ENCODE results near the gene BSPRY.
"Not testable (repeated sequence)": the region's sequence is repeated elsewhere in the genome, so short reads cannot be mapped to it uniquely, and the experiment has no call there.

The BSPRY gene

DNA sequence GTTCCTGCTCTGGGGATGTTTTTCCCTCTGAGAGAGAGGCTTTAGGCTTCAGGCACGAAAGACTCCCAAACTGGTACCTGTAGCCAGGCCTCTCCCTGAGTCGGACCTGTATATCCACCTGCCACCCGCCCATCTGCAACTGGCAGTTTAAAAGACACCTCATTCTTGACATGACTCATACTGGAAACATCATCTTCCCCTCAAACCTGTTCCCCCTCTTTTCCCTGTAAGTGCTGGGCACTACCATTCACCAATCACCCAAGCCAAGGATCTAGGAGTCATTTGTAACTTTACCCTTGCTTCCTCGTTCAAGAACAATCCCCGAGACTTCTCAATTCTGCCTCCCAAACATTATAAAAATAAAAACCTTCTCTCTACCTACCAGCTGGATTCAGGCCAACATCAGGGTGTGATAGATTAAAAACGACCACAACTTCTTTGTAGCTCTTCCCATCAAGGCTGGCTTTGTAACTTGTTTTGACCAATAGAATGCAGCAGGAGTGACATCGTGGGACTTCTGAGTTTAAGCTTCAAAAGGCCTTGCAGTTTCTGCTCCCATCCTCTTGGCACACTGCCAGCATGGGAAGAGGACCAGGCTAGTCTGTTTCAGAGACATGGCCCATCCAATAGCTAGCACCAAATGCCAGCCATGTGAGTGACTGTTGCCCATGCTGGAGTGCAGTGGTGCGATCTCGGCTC, 7.5 kb upstream of the BSPRY start:
- DNase-seq (ENCODE audit: low read depth in 2 of 2), result no peak

DNA sequence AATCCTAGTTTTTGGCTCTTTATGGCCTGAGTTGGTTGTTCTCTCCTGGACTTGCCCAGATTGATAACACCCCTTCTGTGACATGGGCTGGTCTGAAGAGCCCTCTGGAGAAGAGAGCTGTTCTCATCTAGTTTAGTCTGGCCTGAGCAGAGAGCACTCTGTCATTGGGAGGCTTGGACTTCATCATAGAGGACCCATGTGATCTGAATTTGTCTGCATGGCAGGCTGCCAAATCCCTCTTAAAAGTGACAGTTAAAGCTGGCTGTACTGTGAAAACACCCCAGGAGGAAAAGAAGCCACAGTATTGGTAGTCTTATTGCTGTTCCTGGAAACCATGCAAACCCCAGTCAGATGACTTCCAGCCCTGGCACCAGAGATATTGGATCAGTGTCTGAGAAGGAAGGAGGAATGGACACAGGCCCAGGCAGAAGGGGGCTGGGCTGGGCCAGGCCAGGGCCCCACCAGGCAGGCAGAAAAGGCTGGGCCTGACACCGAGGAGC, 5.6 kb upstream of the BSPRY start:
- no peak for DNase-seq (ENCODE audit: low read depth in 2 of 2)

DNA sequence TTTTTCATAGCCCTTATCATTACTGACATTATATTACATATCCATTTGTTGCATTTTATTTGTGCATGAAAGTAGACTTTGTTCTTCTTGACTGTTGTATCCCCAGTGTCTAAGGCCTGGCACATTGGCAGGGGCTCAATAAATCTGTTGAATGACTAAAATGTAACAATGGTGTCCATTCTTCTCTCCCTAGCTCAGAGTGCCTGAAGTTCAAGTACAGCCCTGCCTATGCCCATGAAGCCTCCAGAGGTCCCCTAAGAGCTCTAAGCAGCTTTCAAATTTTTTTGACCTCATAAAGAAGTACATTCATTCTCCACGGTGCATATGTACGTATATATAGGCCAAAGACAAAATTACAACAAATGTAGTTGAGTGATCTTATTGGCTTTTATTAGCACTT, 4.2 kb upstream of the BSPRY start:
- DNase-seq (ENCODE audit: low read depth in 2 of 2), result no peak

DNA sequence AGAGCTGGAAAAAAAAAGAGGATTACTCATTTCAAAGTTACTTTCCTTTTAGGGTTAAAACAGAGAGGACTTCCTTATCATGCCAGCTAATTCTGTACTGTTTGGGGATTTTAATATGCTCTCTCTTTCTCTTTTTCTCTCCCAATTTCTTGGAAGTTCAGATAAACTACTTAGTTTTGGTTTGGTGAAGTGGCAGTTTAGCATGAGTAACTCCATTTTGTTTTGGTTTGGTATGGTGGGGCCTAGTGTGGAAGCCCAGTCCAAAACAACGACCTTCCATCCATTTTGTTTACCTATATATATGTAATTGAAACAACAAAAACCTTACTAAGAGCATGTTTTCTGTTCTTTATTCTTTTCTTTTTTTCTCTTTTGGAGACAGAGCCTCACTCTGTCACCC, 3.7 kb upstream of the BSPRY start:
- no peak for DNase-seq (ENCODE audit: low read depth in 2 of 2)

DNA sequence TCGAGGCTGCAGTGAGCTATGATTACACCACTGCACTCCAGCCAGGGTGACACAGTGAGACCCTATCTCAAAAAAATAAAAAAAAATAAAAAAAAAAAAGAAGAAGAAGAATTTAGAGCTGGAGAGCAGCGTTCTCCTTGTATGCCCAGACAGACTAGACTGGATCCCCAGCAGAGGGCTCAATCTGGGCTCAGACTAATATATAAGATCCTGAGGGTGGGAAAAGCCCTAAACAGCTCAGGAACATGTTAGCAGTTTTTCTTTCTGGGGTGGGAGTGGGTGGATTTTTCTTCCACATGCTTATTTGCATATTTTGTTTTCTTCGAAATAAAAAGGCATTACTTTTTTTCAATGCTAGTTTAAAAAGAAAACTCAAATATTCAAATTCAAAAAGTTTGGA, 904 bp upstream of the BSPRY start:
- no peak for DNase-seq (ENCODE audit: low read depth in 2 of 2)

DNA sequence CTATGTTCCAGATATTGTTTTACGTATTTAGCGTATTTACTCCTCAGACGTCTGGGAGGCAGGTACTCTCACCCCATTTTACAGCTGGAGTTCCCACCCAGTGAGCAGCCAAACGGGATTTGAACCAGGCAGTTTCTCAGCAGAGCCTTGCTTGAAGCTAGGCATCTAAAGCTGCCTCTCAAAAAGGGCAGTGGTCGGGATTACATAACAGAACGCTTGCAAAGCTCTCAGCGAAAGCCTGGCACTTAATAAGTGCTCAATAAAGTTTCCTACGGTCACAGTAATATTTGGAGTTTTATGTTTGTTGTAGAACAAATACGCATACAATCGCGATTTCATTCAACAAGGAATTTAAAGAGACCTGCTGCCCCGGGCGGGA, 286 bp upstream of the BSPRY start:
- no peak for DNase-seq (ENCODE audit: low read depth in 2 of 2)

DNA sequence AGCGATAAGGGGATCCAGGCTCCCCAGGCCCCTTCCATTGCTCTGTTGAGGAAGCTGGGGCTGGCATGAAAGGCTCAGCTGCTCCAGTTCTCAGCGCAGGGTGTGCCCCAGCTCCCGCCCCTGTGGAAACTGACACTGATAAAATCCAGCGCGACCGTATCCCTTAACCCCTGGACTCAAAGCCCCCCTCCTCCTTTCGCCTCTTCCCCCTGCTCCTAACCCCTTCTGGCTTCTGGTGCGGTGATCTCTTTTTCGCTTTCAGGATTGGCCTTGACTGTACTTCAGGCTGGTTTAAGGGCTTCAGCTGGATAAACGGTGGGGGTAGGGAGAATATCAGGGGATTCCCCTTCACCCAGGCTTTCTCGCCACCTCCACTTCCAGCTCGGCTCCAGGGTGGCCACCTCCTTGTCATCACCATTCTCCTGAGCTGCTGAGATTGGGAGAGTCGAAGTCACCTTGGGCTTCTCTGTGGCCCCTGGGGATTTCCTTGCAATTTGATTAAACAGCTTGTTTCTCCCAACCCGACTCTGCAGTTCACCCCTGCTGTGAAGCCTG, 843 bp downstream of the BSPRY start:
- DNase-seq (ENCODE audit: low read depth in 2 of 2), result no peak

DNA sequence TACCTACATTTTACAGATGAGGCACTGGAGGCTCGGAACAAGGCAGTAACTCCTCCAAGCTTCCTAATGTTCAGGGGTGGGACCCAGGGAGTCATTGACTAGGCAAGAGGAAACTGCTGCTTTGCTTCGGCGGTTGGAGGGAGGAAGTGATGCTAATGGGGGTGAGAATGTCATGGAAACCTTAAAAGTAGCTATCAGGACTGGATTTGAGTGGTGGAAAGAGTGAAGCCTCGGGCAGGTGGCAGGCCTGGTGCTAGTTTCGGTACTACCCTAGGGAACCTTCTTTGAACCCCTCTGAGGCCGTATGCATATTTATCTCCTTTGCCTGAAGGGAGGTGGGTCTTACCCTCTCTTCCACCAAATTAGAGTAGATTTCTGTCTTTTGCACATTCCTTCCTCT, 1.6 kb downstream of the BSPRY start:
- DNase-seq (ENCODE audit: low read depth in 2 of 2), result peak in 1 of 2 donors; percentile 34

DNA sequence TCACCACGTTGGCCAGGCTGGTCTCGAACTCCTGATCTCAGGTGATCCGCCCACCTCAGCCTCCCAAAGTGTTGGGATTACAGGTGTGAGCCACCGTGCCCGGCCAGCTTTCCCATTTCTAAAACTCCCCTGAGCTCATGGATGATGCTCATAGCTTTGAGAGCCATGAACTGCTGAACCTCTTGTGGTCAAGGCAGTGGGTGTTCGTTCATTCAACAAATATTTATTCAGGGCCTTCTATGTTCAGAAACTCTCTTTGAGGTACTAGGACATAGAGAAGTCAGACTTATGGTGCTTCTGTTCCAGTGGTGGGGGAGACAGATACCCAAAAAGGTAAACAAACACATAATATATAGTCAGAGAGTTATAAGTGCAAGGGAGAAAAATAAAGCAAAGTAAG, 2.7 kb downstream of the BSPRY start:
- DNase-seq (ENCODE audit: low read depth in 2 of 2), result no peak

DNA sequence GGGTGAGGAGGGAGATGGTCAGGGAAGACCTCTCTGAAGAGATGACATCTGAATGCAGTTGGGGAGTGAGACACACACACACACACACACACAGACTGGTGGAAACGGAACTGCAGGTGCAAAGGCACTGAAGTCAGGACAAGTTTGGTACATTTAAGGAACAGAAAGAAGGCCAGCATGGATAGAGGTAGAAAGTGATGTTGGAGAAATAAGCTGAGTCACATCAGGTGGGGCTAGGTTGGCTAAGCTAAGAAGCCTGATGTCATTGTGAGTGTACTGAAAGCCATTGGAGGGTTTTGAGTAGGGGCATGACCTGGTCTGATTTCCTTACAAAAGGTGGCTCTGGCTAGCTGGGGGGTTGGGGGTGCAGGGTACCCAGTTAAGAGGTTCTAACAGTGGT, 3.1 kb downstream of the BSPRY start:
- DNase-seq (ENCODE audit: low read depth in 2 of 2), result no peak

DNA sequence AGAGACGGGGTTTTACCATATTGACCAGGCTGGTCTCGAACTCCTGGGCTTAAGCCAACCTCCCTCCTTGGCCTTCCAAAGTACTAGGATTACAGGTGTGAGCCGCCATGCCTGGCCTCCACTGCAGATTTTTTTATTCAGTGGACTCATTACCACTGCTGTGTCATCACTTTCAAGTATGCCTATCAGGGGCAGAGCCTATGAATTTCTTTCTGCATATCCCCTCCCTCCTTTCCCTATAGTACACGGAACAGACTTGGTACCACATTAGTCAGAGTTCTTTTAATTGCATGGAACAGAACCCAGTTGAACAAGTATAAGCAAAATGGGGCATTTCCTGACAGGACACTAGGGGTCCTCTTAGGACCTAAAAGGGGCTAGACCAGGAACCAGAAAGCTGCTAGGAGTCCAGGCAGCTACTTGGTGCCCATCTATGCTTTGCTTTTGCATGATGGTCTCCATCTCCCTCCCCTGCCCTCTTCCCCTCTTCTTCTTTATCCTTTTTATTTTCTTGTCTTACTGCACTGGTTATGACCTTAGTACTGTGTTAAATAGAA, 5.8 kb downstream of the BSPRY start:
- DNase-seq (ENCODE audit: low read depth in 2 of 2), result no peak

DNA sequence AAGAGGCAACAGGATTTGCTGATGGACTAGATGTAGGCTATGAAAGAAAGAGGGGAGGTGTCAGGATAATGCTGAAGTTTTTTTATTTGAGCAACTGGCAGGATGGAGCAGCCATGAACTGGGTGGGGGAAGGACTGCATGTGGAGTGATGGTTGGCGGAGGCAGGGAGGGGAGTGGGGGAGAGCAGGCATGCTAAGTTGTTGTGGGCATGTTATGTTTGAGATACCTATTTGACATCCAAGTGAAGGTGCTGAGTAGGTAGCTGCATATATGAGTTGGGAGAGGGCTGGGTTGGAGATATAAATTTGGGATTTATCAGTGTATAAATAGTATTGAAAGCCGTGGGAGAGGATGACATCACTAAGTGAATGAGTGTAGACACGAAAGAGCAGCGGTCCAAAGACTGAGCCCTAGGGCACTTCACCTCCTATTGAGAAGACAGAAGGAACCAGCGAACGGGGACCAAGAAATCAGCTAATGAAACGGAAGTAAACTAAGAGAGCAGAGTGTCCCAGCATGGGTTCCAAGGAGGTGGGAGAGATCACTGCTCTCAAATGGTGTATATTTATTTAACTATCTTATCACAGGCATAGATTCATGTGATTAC, 7.4 kb downstream of the BSPRY start:
- DNase-seq (ENCODE audit: low read depth in 2 of 2), result no peak

DNA sequence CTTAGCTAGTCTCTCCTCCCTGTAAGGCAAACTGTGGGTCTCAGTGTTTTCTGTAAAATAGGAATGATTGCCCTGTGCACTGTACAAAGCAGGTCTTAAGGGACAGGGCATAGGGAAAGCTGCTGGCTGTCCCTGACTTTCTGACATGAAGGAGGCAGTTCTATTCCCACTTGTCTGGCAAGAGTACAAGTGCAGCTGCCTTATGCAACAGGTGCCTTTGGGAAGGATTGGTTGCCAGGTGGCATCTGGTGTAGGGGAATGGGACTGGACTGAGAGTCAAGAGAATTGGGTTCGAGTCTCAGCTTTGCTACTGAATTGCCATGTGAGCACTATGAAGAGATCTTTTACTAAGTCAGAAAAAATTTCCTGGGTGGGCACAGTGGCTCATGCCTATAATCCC, 10.0 kb downstream of the BSPRY start:
- DNase-seq (ENCODE audit: low read depth in 2 of 2), result no peak

DNA sequence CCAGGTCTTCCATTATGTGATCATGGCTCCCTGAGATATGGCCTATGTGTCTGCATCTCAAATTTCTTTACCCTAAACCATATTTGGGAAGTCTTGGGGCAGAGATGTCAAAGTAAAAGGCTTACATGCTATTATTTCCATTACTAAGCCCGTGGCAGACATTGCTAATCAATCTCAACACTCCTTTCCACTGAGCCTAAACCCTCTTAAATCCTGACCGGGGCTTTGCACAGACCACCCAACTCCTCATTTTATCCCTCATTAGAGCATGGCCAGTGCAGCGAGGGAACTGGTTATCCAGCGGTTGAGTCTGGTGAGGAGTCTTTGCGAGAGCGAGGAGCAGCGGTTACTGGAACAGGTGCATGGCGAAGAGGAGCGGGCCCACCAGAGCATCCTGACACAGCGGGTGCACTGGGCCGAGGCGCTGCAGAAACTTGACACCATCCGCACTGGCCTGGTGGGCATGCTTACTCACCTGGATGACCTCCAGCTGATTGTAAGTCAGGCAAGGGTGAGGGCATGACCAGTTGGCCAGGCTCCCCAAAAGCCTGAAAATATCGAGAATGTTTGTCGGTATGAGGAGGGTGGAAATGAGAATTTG, 11.0 kb downstream of the BSPRY start:
- no peak for DNase-seq (ENCODE audit: low read depth in 2 of 2)

DNA sequence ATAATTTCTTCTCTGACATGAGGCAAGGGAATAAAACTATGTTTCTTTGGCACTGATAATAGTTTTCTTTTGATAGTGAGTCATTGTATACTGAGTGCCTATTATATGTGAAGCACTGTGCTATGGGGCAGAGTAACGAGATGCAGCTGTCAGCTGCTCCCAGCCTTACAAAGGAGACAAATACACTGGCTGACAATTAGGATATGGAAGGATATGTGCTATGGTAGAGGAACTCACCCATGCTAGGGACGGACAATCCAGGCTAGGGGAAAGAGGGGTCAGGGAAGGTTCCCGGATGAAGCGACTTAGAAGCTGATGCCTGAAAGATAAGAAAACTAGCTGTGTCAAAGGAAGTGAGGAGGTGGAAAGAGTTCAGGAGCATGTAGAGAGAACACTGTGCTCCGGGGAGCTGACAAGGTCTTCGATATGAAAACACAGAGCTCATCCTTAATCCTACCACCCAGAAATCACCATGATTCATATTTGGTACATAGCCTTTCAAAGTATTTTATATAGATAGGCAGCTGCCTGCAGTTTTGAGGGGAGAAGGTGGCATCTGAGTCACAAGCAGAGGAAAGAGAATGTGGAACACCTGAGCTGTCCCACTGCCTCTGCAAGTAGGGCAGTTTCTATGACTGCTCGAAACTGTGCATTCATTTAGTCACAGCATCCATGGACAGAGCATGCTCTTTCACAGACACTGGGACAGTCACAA, 12.1 kb downstream of the BSPRY start:
- DNase-seq (ENCODE audit: low read depth in 2 of 2), result peak; percentile 31 to 52

DNA sequence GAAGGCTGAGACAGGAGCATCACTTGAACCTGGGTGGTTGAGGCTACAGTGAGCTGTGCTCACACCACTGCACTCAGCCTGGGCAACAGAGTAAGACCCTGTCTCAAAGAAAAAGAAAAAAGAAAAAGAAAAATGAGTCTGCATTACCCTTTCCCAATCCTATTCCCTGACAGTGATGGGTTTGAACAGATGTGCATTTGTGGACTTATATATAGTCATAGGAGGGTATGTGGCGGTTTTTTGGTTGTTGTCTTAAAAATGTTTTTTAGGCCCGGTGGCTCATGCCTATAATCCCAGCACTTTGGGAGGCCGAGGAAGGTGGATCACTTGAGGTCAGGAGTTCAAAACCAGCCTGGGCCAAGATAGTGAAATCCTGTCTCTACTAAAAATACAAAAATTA, 14.0 kb downstream of the BSPRY start:
- no peak for DNase-seq (ENCODE audit: low read depth in 2 of 2)

DNA sequence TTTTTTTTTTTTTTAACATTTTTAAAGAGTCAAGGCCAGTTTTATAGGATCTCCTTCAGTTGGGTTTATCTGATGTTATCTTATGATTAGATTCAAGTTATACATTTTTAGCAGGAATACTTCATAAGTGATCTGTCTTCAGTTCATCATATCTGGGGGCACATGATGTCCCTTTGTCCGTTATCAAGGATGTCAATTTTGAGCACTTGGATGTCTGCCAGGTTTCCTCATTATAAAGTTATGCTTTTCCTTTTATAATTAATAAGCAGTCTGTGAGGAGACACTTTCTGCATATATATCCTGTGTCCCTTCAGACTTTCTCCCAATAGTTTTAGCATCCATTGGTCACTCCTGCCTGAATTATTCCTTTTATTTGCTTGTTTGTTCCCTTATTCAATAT, 15.6 kb downstream of the BSPRY start:
- DNase-seq (ENCODE audit: low read depth in 2 of 2), result no peak

DNA sequence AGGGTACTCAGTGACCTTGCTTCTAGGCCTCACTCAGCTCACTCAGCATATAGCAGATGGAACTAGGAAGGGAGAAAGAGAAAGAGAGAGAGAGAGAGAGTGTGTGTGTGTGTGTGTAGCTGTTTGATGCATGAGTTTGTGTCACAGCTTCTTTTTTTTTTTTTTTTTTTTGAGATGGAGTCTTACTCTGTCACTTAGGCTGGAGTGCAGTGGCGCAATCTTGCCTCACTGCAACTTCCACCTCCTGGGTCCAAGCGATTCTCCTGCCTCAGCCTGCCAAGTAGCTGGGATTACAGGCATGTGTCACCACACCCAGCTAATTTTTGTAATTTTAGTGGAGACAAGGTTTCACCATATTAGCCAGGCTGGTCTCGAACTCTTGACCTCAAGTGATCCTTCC, 16.3 kb downstream of the BSPRY start:
- DNase-seq (ENCODE audit: low read depth in 2 of 2), result not testable (repeated sequence)

DNA sequence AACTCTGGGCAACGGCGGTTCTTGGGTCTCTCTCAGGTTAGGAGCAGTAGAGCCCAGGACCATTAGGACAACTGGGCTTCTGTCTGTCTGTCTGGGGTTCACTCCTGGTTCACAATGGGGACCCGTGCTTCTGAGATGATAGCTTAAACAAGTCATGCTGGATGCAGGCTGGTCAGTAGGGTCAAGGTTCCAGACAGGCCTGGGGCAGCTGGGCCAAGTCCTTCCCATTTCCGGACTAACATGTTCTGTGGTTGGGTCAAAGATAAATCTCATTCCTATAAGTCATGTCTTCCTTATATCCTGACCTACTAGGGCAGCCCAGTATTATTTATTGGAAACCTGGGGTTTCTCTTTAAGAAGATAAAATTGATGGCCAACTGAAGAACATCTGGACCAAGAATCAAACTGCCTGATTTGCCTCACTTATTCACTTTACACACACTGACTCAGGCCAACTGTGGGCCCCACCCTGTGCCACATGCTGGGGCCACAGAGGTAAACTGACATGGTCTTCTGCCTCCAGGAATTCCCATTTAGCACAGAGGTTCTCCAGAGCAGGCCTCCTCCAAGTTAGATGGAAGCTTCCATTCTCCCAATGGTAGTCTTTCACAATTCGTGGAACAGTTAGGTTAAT, 19.1 kb downstream of the BSPRY start:
- DNase-seq (ENCODE audit: low read depth in 2 of 2), result no peak

DNA sequence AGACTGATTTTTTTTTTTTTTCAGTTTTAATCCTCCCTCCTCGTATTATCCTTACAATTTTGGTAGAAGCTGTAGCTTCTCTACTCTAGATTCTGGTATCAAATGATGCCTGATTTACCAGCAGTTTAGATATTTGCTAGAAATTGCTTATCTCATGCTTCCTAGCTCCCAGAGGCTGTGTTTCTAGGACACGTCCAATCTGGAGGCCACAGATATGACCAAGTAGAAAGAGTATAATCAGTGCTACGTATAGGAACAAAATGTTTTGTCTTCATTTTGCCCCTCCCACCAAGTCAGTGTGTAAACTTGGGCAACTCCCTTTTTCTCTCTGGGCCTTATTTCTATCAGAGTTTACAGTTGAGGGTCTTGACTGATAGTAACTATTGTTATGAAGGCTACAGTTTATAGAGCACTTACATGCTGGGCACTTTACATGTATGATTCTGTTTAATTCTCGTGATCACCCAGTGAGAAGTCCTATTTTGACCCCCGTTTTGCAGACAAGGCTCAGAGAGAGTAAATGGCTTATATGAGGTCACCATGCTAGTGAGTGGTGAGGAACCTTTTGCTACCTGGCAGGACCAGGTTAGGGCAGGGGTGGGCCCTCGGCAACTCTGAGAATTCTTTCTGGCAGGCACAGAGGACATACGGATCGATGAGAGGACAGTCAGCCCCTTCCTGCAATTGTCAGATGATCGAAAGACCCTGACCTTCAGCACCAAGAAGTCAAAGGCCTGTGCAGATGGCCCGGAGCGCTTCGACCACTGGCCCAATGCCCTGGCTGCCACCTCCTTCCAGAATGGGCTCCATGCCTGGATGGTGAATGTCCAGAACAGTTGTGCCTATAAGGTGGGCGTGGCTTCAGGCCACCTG, 19.9 kb downstream of the BSPRY start:
- DNase-seq (ENCODE audit: low read depth in 2 of 2), result no peak

DNA sequence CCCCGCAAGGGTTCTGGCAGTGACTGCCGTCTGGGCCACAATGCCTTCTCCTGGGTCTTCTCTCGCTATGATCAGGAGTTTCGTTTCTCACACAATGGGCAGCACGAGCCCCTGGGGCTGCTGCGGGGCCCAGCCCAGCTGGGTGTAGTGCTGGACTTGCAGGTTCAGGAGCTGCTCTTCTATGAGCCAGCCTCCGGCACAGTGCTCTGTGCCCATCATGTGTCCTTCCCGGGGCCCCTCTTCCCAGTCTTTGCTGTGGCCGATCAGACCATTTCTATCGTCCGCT, 20.5 kb downstream of the BSPRY start:
- DNase-seq (ENCODE audit: low read depth in 2 of 2), result no peak

All from stimulated activated CD4-positive, alpha-beta T cell treated with anti-CD3 and anti-CD28 coated beads, Interleukin-15, amount 100 ng/mL, for 48 hours (primary cell).